Skeletal muscle tissue (tissue), 4 donors: ENCODE results near the gene DALRD3. TPM values are rescaled to one million over a fixed set of nuclear protein-coding genes. Genes with fewer than 3 reads are reported as not detected.

Source experiments
- H3K27ac ChIP-seq: one replicate; pipeline ENCODE4 v1.7.0; 2013; ENCODE audit warnings: mild to moderate bottlenecking, low read depth, low read length, inconsistent platforms
- H3K27me3 ChIP-seq, 3 donors: one replicate each; pipeline ENCODE4 v1.7.0; 2013; ENCODE audit warnings: low read length in 3 of 3; ENCODE audit not compliant: control insufficient read depth in 3 of 3, insufficient read depth in 3 of 3
- H3K36me3 ChIP-seq, 3 donors: one replicate each; pipeline ENCODE4 v1.7.0; 2013; ENCODE audit warnings: low read length in 3 of 3; ENCODE audit not compliant: control insufficient read depth in 3 of 3, insufficient read depth in 3 of 3
- H3K4me1 ChIP-seq, 3 donors: one replicate each; pipeline ENCODE4 v1.7.0; 2013; ENCODE audit warnings: low read length in 3 of 3, mild to moderate bottlenecking in 3 of 3; ENCODE audit not compliant: control insufficient read depth in 3 of 3, insufficient read depth in 3 of 3
- H3K4me3 ChIP-seq, 3 donors: one replicate each; pipeline ENCODE4 v1.7.0; 2013; ENCODE audit warnings: low read length in 3 of 3
- H3K9ac ChIP-seq, 3 donors: one replicate each; pipeline ENCODE4 v1.7.0; 2013; ENCODE audit warnings: low read length in 3 of 3, mild to moderate bottlenecking in 3 of 3, moderate library complexity in 2 of 3, low read depth in 1 of 3
- H3K9me3 ChIP-seq, 3 donors: one replicate each; pipeline ENCODE4 v1.7.0; 2013; ENCODE audit warnings: low read length in 3 of 3; ENCODE audit not compliant: control insufficient read depth in 3 of 3
- total RNA-seq: library from RNA; depleted of rRNA; stranded (reverse); fragments of >200 nt; gene quantifications from one replicate; pipeline ENCODE4 v1.2.3, GENCODE V29; 2014
- donor health status: Osteomylitis.

Gene DALRD3
- total RNA-seq, 1 donor from 2014 or later: 27.7 TPM

DNA sequence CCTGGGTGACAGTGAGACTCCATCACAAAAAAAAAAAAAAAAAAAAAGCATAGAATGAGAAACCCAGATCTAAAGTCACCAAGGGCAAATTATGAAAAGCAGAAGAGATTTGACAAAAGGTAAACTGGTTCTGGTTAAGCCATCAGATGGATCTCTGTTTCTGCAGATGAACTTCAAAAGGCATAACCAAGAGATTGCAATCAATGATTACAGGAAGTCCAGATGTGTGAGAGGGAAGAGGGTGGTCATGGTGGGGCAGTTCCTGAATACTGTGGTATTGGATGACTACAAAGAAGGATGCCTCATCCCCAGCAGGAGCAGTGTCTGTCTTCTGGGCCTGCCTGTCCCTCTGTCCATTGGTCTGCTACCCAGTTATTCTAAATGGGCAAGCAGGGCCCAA lies 24.5 kb downstream of the DALRD3 start:
- Histone ChIP-seq H3K4me1 (peaks cover 25 to 32% (median 28%) of the 10 kb centered on the region in 3 donors), H3K27ac (no peak overlapping the region), H3K4me3 (no peak overlapping the region), H3K9me3 (no peaks in the 10 kb centered on the region), H3K27me3 (no peaks in the 10 kb centered on the region), H3K9ac (no peak overlapping the region), H3K36me3 (peaks cover 0 to 9% (median 7%) of the 10 kb centered on the region in 3 donors)

DNA sequence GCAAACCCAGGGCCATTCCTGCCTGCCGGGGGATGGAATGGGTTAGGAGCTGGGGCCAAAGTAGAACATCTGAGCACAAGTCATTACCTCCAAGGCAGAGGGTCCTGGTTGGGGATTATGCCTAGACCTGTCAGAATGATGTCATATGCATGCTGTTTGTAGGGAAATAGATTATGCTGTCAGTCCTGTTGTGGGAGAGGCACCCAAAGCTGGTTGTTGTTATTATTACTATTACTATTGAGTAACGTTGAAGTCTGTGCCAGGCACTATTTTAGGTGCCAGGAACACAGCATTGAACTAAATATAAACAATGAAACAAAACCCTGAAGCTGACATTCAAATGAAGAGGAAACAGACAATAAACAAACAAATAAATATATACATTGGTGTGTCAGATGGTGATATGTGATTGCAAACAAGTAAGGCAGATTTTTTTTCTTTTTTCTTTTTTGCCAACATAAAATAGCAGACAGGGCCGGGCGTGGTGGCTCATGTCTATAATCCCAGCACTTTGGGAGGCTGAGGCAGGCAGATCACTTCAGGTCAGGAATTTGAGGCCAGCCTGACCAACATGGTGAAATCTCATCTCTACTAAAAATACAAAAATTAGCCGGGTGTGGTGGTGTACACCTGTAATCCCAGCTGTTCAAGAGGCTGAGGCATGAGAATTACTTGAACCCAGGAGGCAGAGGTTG lies 26.4 kb downstream of the DALRD3 start:
- peaks cover 25 to 33% (median 28%) of the 10 kb centered on the region in 3 donors for H3K4me1 ChIP-seq
- peak overlapping the region; percentile 87 for H3K27ac ChIP-seq
- peaks cover 0 to 7% (median 6%) of the 10 kb centered on the region in 3 donors for H3K36me3 ChIP-seq
- H3K27me3 ChIP-seq: no peaks in the 10 kb centered on the region
- peak overlapping the region; percentile 82 to 91 (median 88) for H3K4me3 ChIP-seq
- peak overlapping the region in 2 of 3 donors; percentile 80 to 92 for H3K9ac ChIP-seq
- no peaks in the 10 kb centered on the region for H3K9me3 ChIP-seq

DNA sequence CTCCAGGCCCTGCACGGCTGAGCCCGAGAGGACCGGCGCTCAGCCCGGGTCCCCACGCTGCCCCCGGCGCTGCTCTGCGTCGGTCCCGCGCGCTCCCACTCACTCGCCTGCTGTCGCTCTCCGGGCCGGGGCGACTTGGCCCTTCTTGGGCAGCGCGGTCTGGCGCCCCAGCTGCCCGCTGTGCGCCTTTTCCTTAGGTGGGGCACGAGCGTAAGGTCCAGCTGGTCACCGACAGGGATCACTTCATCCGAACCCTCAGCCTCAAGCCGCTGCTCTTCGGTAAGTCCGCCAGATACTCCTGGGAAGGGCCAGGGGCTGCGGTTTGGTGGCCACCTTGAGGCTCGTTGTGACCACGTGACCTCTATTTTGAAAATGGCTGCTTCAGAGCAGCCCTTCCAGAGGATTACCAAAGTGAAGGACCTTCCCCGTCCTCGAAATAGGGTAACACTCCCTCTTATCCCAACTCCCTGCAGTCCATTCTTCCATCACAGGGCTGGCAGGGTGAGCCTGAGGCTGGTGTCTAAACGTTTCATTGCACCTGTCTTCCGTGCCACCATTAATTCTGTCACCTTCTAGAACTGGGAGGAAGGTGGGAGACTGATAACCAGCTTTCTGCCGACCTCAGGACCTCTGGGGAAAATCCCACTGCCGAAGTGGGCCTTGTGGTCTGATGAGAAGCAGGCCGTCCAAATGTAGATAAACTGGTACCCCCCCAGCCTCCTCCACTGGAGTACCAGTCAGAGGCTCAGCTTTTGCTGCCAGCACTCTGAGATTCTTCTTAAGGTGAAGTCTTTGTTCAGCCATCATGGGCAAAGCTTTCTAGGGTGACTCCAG lies 27.5 kb downstream of the DALRD3 start:
- Histone ChIP-seq H3K27me3 (no peaks in the 10 kb centered on the region), H3K36me3 (peaks cover 5 to 11% (median 9%) of the 10 kb centered on the region in 3 donors), H3K27ac (peak overlapping the region; percentile 87), H3K4me1 (peaks cover 25 to 33% (median 28%) of the 10 kb centered on the region in 3 donors), H3K9ac (peak overlapping the region; percentile 80 to 92 (median 86)), H3K9me3 (no peaks in the 10 kb centered on the region), H3K4me3 (peak overlapping the region; percentile 82 to 91 (median 88))

DNA sequence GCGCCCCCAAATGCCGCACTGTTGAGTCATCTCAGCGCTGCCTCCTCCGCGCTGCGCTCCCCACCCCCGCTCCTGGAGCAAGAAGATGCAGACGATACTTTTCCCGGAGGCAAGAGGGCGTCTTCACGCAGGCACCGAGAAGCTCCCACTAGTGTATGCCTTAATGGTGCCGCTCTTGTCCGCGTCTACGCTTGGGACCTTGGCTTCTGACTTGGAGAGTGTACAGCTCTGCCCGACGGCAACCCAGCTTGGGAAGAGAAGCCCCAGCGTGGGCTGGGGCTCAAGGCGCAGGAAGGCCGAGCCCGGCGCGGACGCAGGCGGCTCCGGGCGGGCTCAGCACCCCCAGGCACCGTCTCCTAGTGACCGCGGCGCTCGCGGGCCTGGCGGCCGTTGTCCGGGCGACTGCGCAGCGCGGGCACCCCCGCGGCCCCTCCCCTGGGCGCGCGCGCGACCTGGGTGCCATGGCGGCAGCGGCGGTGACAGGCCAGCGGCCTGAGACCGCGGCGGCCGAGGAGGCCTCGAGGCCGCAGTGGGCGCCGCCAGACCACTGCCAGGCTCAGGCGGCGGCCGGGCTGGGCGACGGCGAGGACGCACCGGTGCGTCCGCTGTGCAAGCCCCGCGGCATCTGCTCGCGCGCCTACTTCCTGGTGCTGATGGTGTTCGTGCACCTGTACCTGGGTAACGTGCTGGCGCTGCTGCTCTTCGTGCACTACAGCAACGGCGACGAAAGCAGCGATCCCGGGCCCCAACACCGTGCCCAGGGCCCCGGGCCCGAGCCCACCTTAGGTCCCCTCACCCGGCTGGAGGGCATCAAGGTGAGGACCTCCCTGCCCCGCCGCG lies 28.4 kb downstream of the DALRD3 start, which contains the start of gene P4HTM:
Gene P4HTM (plus strand): TSS at position 446 of the 840 bp plus-strand sequence. CDS start 16 bp downstream, at position 462.
- no peaks in the 10 kb centered on the region for H3K27me3 ChIP-seq
- H3K9ac ChIP-seq: peak within 1 kb of the TSS; percentile 80 to 92 (median 86)
- H3K9me3 ChIP-seq: no peaks in the 10 kb centered on the region
- peaks cover 7 to 16% (median 10%) of the 10 kb centered on the region in 3 donors for H3K36me3 ChIP-seq
- peak within 1 kb of the TSS; percentile 82 to 91 (median 88) for H3K4me3 ChIP-seq
- H3K27ac ChIP-seq: peak within 1 kb of the TSS; percentile 87
- peaks cover 25 to 33% (median 28%) of the 10 kb centered on the region in 3 donors for H3K4me1 ChIP-seq

DNA sequence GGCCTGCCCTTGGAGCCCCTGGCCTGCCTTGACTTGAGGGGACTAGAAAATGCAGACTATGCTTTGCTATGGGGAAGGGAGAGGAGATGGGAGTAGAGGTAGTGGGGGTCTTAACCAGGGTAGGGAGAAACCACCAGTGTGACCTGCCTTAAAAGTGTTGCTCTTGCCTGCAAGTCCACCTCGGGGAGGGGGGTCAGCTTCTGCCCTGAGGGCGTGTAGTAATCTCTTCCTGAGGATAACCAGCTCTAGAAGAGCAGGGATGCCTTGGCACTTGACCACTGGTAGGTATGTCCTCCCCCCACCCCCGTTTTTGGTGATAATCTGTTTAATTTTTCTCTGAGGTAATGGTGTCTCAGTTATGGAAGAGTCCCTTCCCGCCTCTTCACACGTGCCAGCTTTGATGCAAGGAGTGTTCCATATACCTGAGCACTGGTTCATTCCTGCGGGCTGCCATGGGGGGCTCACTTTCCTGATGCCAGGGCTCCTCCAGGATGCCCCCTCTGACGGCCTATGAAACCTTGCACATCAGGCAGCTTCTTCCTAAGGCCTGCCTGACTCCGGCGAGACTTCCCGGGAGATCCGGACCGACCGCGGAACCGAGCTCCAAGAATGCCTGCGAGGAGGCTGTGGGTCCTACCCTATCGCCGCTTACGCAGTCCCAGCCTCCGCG lies 29.1 kb downstream of the DALRD3 start:
- Histone ChIP-seq H3K36me3 (peaks cover 11 to 24% (median 15%) of the 10 kb centered on the region in 3 donors), H3K4me1 (peaks cover 25 to 33% (median 28%) of the 10 kb centered on the region in 3 donors), H3K9me3 (no peaks in the 10 kb centered on the region), H3K9ac (peak overlapping the region; percentile 73 to 92 (median 79)), H3K27me3 (no peaks in the 10 kb centered on the region), H3K27ac (peak overlapping the region; percentile 87), H3K4me3 (peak overlapping the region; percentile 80 to 91 (median 88))

DNA sequence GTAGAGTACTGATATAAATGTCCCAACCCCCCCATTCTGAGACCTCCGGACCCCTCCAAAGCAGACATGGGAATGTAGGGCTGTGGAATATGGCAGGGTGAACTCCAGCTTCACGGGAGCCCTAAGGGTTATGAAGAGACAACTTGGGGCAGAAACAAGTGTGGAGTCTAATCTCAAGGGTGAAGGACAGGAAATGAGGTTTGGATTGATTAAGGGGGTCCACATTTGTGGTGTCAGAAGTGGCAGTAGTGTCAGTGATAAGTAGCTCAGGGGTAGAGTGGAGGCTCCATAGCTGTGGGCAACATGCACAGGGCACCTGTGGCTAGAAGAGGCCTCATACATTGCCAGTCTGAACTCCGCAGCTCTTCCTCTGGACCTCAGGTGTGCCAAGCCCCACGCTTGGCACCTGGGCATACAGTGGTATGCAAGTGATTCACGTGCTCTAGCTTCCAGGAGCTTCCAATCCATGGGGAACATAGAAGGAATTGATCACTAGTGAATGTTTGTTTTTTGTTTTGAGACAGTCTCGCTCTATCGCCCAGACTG lies 32.5 kb downstream of the DALRD3 start:
- Histone ChIP-seq H3K36me3 (peaks cover 35 to 51% (median 45%) of the 10 kb centered on the region in 3 donors), H3K9ac (no peak overlapping the region), H3K4me1 (peaks cover 10 to 19% (median 13%) of the 10 kb centered on the region in 3 donors)

DNA sequence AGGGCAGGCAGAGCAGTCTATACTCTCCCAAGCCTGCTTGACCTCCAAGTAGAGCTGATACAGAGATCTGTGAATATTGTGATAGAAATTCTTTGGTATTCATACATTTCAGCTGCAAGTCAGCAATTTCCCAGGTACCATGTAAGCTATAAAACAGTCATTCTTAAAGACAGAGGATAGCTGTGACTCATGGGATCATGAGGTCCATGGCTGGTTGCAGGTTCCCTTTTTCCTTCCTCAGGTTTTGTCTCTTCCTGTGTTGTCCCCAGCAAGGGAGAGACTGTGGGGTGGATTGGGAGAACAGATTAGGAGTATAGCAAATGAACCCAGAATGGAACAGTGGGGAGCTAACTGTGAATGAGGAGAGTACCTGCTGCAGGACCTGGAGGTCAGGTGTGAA lies 33.7 kb downstream of the DALRD3 start:
- no peak overlapping the region for H3K27ac ChIP-seq
- peaks cover 8 to 9% (median 9%) of the 10 kb centered on the region in 3 donors for H3K4me1 ChIP-seq
- H3K9ac ChIP-seq: peak overlapping the region in 1 of 3 donors; percentile 4
- H3K36me3 ChIP-seq: peaks cover 44 to 60% (median 57%) of the 10 kb centered on the region in 3 donors
- H3K4me3 ChIP-seq: no peak overlapping the region
- H3K27me3 ChIP-seq: no peaks in the 10 kb centered on the region
- no peaks in the 10 kb centered on the region for H3K9me3 ChIP-seq

More for the DNA sequence above, 32.5 kb downstream of the DALRD3 start:
- H3K27me3 ChIP-seq: no peaks in the 10 kb centered on the region
- H3K27ac ChIP-seq: no peak overlapping the region
- no peak overlapping the region for H3K4me3 ChIP-seq
- no peaks in the 10 kb centered on the region for H3K9me3 ChIP-seq

DNA sequence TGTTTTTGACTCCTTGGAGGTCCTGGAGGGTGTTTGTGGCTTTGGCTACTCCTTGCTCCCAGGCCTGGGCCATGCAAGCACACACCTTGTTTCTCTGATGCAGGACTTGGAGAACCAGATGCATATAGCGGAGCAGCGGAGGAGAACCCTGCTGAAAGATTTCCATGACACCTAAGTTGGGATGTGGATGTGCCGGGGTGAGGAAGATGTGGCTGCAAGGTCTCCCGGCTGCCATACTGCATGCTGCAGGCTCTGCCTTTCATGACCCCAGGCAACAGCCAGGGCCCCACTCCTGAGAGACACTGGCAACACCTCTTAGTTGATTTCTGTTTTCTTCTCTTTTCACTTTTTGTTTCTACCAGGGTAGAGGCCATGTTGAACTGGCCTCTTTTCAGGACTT lies 35.3 kb downstream of the DALRD3 start:
- peaks cover 54 to 69% (median 68%) of the 10 kb centered on the region in 3 donors for H3K36me3 ChIP-seq
- H3K27ac ChIP-seq: no peak overlapping the region
- H3K4me3 ChIP-seq: no peak overlapping the region
- no peaks in the 10 kb centered on the region for H3K4me1 ChIP-seq
- no peaks in the 10 kb centered on the region for H3K9me3 ChIP-seq
- no peak overlapping the region for H3K9ac ChIP-seq
- H3K27me3 ChIP-seq: no peaks in the 10 kb centered on the region

DNA sequence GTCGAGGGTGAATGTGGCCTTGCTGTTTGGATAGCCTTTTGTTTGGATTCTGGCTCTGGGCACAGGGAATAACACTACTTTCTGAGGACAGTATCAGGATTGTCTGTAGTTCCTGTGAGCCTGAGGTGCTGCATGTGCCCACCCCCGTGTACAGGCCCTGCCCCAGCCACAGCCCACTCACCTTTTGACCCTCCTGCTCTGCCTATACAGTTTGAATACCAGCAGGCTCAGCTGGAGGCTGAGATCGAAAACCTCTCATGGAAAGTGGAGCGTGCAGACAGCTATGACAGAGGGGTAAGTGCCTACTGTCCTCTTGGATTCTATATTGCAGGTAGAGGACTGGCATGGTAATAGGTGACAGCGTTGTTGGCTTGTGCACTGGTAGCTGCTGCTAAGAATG lies 35.7 kb downstream of the DALRD3 start:
- H3K4me1 ChIP-seq: no peaks in the 10 kb centered on the region
- no peak overlapping the region for H3K9ac ChIP-seq
- H3K9me3 ChIP-seq: no peaks in the 10 kb centered on the region
- no peak overlapping the region for H3K27ac ChIP-seq
- H3K27me3 ChIP-seq: no peaks in the 10 kb centered on the region
- no peak overlapping the region for H3K4me3 ChIP-seq
- peaks cover 54 to 73% (median 72%) of the 10 kb centered on the region in 3 donors for H3K36me3 ChIP-seq
